Ishikawa (cell line): ENCODE results near the gene APBA1.

Source experiments
- CEBPB ChIP-seq: IDR thresholded peaks from 2 replicates; pipeline ENCODE4 v1.6.1; 2012
- CREB1 ChIP-seq: IDR thresholded peaks from 2 replicates; pipeline ENCODE4 v1.6.1; 2012; ENCODE audit warnings: low read depth
- EGR1 ChIP-seq: IDR thresholded peaks from 2 replicates; pipeline ENCODE4 v1.6.1; 2012
- EP300 ChIP-seq: IDR thresholded peaks from 2 replicates; pipeline ENCODE4 v1.6.1; 2012; ENCODE audit warnings: borderline replicate concordance
- FOXM1 ChIP-seq: IDR thresholded peaks from 2 replicates; pipeline ENCODE4 v1.6.1; 2012; ENCODE audit warnings: low read depth, borderline replicate concordance
- NFIC ChIP-seq: IDR thresholded peaks from 2 replicates; pipeline ENCODE4 v1.6.1; 2012
- RAD21 ChIP-seq: IDR thresholded peaks from 2 replicates; pipeline ENCODE4 v1.6.1; 2012; ENCODE audit warnings: low read depth
- TAF1 ChIP-seq: IDR thresholded peaks from 2 replicates; pipeline ENCODE4 v1.6.1; 2012; ENCODE audit warnings: low read depth, mild to moderate bottlenecking
- TCF12 ChIP-seq: IDR thresholded peaks from 2 replicates; pipeline ENCODE4 v1.6.1; 2012; ENCODE audit warnings: low read depth
- TEAD4 ChIP-seq: IDR thresholded peaks from 2 replicates; pipeline ENCODE4 v1.6.1; 2012
- YY1 ChIP-seq: IDR thresholded peaks from 2 replicates; pipeline ENCODE4 v1.6.1; 2012; ENCODE audit warnings: low read depth
- ZBTB7A ChIP-seq: IDR thresholded peaks from 2 replicates; pipeline ENCODE4 v1.6.1; 2012; ENCODE audit warnings: low read depth
- TF ChIP-seq, protein P1 (sequence below): IDR thresholded peaks from 2 replicates; pipeline ENCODE4 v1.6.1; 2012
- TF ChIP-seq, protein P2 (sequence below): IDR thresholded peaks from 2 replicates; pipeline ENCODE4 v1.6.1; 2012
- TF ChIP-seq, protein P3 (sequence below): IDR thresholded peaks from 2 replicates; pipeline ENCODE4 v1.6.1; 2012; ENCODE audit warnings: low read depth, mild to moderate bottlenecking

The APBA1 gene

DNA sequence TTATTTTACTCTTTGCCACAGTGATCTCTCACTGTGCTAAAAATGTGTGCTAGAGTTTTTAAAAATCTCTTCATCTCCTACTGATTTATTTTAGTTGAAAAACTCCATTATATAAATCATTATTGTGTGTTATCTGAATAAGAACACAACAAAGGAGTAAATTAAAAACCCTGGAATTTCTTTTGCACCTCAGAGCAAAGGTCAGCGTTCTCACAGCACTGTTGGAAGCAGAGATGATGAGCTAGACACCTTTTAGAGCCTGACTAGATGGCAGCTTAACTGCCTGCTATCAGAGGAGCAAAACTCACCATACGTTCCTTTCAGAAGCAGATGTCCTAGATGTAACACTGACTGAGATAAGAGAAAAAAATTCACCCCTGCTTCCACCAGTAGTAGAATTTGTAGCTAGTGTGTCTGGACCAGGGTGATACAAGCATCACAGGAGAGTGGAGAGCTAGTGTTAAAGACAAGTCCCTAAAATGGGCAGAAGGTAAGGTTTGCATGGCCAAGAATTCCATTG lies 200.0 kb downstream of the APBA1 start:
- TF ChIP-seq EP300: no peak

DNA sequence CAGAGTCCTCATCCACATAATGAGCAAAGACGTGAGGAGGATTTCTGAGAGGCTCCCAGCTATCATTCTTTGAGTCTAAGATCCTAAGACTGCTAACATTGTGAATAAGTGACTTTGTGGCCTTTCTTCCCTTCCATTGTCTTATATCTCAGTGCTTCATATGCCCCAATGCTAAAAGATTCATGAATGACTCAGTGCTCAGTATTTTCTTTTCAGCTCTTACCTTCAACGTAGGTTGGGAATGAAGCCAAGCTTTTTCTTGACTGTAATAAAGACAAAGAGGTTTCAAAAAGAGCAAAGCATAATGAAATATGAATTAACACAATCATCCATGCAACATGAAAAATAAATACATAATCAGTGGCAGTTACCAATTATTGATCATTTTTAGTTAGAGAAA lies 200.7 kb downstream of the APBA1 start:
- TF ChIP-seq CEBPB (no peak), NFIC (peak; percentile 52; the same call in 1 of the 2 replicates)

DNA sequence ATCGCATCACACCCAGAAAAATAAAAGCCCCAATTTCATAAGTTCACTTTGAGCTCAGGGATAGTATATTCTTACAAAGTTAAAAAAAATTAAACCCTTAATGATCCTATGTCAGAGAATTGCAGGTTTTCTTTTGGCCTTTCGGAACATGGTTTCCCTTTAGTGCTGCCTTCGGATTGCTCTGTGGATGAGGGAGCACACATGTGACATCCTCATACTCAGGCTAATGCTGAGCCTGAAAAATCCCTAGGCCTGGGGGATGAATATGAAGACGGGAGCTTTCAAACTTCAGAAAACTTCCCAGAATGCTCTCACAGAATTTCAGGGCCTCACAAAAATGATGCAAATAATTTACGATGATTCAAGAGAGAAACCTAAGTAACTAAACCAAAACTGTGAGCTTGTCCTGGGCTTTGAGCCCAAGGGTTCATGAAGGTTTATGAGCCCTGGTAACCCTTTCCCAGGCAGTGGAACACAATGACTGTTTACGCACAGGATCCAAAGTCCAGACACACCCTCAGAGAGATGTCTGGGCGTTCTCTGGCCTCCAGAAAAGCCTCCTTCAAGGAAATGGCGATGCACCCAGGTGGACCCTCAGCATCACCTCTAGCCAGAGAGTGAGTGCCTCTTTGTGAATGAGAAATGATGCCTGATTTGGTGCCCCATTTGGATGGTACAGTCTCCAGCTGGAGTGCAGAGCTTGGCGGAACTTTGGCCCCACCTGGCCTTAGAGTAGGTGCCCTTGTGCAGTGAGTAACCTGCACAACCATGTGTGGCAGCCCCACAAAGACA lies 201.8 kb downstream of the APBA1 start:
- TF ChIP-seq, protein P1, sequence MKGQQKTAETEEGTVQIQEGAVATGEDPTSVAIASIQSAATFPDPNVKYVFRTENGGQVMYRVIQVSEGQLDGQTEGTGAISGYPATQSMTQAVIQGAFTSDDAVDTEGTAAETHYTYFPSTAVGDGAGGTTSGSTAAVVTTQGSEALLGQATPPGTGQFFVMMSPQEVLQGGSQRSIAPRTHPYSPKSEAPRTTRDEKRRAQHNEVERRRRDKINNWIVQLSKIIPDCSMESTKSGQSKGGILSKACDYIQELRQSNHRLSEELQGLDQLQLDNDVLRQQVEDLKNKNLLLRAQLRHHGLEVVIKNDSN: no peak
- TF ChIP-seq EGR1 (no peak), TAF1 (no peak), FOXM1 (no peak), EP300 (no peak)
- TF ChIP-seq, protein P2, sequence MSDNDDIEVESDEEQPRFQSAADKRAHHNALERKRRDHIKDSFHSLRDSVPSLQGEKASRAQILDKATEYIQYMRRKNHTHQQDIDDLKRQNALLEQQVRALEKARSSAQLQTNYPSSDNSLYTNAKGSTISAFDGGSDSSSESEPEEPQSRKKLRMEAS: no peak

DNA sequence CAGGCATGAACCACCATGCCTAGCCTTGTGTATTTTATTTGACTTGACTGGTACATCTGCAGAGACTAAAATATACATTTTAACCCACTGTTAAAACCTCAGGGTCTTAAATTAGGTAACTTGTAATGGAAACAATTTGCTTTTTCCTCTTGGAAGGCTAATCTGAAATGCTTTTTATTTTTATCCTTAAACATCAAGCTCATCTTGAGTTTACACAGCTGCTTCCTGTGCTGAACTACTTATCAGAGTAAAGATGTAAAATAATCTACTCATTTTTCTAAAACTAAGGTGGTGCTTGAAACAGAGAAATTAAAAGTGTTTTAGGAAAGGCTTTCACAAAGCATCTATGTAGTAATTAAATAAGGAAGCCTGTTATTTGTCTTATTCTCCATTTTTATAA lies 203.0 kb downstream of the APBA1 start:
- TF ChIP-seq FOXM1: no peak
- no peak for TF ChIP-seq TAF1
- TF ChIP-seq EGR1: no peak
- TF ChIP-seq, protein P3, sequence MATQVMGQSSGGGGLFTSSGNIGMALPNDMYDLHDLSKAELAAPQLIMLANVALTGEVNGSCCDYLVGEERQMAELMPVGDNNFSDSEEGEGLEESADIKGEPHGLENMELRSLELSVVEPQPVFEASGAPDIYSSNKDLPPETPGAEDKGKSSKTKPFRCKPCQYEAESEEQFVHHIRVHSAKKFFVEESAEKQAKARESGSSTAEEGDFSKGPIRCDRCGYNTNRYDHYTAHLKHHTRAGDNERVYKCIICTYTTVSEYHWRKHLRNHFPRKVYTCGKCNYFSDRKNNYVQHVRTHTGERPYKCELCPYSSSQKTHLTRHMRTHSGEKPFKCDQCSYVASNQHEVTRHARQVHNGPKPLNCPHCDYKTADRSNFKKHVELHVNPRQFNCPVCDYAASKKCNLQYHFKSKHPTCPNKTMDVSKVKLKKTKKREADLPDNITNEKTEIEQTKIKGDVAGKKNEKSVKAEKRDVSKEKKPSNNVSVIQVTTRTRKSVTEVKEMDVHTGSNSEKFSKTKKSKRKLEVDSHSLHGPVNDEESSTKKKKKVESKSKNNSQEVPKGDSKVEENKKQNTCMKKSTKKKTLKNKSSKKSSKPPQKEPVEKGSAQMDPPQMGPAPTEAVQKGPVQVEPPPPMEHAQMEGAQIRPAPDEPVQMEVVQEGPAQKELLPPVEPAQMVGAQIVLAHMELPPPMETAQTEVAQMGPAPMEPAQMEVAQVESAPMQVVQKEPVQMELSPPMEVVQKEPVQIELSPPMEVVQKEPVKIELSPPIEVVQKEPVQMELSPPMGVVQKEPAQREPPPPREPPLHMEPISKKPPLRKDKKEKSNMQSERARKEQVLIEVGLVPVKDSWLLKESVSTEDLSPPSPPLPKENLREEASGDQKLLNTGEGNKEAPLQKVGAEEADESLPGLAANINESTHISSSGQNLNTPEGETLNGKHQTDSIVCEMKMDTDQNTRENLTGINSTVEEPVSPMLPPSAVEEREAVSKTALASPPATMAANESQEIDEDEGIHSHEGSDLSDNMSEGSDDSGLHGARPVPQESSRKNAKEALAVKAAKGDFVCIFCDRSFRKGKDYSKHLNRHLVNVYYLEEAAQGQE: no peak
- TF ChIP-seq CREB1: no peak
- TF ChIP-seq, protein P2: no peak
- TF ChIP-seq TEAD4: no peak
- TF ChIP-seq RAD21: no peak
- TF ChIP-seq TCF12: no peak
- no peak for TF ChIP-seq ZBTB7A
- TF ChIP-seq CEBPB: no peak

DNA sequence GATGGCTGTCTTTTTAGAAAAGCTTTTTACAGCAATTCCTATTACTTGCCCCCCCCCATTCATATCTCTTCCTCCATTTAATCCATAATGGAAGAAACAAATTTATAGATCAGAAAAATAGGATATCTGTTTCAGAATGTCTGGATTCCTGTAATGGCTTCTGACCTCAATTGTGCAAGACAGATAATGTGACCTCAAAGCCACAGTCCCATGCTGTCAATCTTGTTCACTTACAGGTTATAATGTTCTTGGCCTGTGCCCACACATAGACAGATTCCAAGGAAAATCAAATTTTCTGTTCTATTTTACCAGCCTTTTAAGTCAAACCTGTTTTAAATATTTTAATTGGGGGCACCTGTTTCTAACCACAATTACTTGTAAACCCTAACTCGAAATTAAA lies 203.8 kb downstream of the APBA1 start:
- TF ChIP-seq, protein P2: no peak
- TF ChIP-seq, protein P1: no peak
- TF ChIP-seq FOXM1: no peak
- TF ChIP-seq CEBPB: no peak
- TF ChIP-seq EP300: no peak

DNA sequence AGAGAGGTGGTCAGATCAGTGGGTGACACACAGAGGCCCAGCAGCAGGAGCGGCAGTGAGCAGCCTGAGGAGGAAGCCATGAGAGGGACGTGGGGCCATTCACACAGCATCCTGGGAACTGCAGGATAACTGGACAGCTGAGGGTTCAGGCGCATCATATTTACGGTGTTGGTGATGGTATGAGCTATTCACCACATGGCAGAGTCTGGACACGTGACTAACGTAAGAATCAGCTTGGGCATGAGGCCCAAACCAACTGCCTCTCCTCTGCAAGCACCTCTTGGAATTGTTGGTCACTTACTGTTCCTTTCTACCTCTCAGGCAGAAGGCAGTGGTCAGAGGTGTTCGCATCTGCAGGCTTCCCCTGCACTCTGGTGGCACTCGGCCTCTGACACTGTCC lies 206.0 kb downstream of the APBA1 start:
- no peak for TF ChIP-seq YY1
- TF ChIP-seq, protein P1: no peak
- no peak for TF ChIP-seq TCF12
- TF ChIP-seq NFIC: no peak
- no peak for TF ChIP-seq ZBTB7A
- TF ChIP-seq, protein P3: no peak
- TF ChIP-seq TEAD4: no peak
- no peak for TF ChIP-seq EGR1
- no peak for TF ChIP-seq EP300
- TF ChIP-seq, protein P2: no peak
- TF ChIP-seq CEBPB: no peak
- TF ChIP-seq RAD21: no peak
